H9 (cell line): ENCODE results near the gene TAS2R40. TPM values are rescaled to one million over a fixed set of nuclear protein-coding genes. Genes with fewer than 3 reads are reported as not detected.

ENCODE experiments used
- DNase-seq: peaks from one replicate; pipeline ENCODE4 v3.0.0-alpha.2; 2017
- H2AFZ ChIP-seq: one replicate; pipeline ENCODE4 v1.6.1; 2013; ENCODE audit warnings: mild to moderate bottlenecking, low read length, control low read depth, moderate library complexity
- H2AK5ac ChIP-seq: 2 replicates; pipeline ENCODE4 v1.6.1; 2013; ENCODE audit warnings: low read length, control low read depth, mixed read lengths; ENCODE audit not compliant: insufficient read length
- H2BK120ac ChIP-seq: one replicate; pipeline ENCODE4 v1.6.1; 2013; ENCODE audit warnings: low read depth, mild to moderate bottlenecking, low read length, control low read depth, inconsistent platforms; ENCODE audit not compliant: poor library complexity, severe bottlenecking
- H2BK12ac ChIP-seq: 2 replicates; pipeline ENCODE4 v1.6.1; 2013; ENCODE audit warnings: low read length, control low read depth, mixed read lengths, low read depth; ENCODE audit not compliant: insufficient read length
- H2BK15ac ChIP-seq: 2 replicates; pipeline ENCODE4 v1.6.1; 2013; ENCODE audit warnings: low read depth, low read length, control low read depth
- H2BK20ac ChIP-seq: one replicate; pipeline ENCODE4 v1.6.1; 2013; ENCODE audit warnings: low read depth, mild to moderate bottlenecking, low read length, control low read depth, inconsistent platforms; ENCODE audit not compliant: poor library complexity, severe bottlenecking
- H2BK5ac ChIP-seq: 2 replicates; pipeline ENCODE4 v1.6.1; 2013; ENCODE audit warnings: low read length, control low read depth, mixed read lengths; ENCODE audit not compliant: insufficient read length
- H3K14ac ChIP-seq: 2 replicates; pipeline ENCODE4 v1.6.1; 2013; ENCODE audit warnings: low read length, control low read depth; ENCODE audit not compliant: insufficient read depth
- H3K18ac ChIP-seq: 2 replicates; pipeline ENCODE4 v1.6.1; 2013; ENCODE audit warnings: low read depth, mild to moderate bottlenecking, mixed read lengths, low read length, control low read depth; ENCODE audit not compliant: insufficient read length
- H3K23ac ChIP-seq: 2 replicates; pipeline ENCODE4 v1.6.1; 2013; ENCODE audit warnings: low read length, control low read depth, mixed read lengths, low read depth; ENCODE audit not compliant: insufficient read length
- H3K23me2 ChIP-seq: 2 replicates; pipeline ENCODE4 v1.6.1; 2013; ENCODE audit warnings: low read depth, mild to moderate bottlenecking, mixed read lengths, low read length, control low read depth; ENCODE audit not compliant: insufficient read length, poor library complexity, severe bottlenecking
- H3K27ac ChIP-seq: 2 replicates; pipeline ENCODE4 v1.5.1; 2013; ENCODE audit warnings: low read length, control low read depth, mixed read lengths, low read depth; ENCODE audit not compliant: insufficient read length
- H3K27me3 ChIP-seq: 2 replicates; pipeline ENCODE4 v1.6.1; 2013; ENCODE audit warnings: low read length, control low read depth, inconsistent platforms; ENCODE audit not compliant: insufficient read depth
- H3K4ac ChIP-seq: 2 replicates; pipeline ENCODE4 v1.6.1; 2013; ENCODE audit warnings: low read depth, mild to moderate bottlenecking, control low read depth, inconsistent platforms, low read length, moderate library complexity
- H3K4me1 ChIP-seq: 2 replicates; pipeline ENCODE4 v1.6.1; 2013; ENCODE audit warnings: low read length, control low read depth, inconsistent platforms; ENCODE audit not compliant: insufficient read depth
- H3K4me2 ChIP-seq: 2 replicates; pipeline ENCODE4 v1.6.1; 2013; ENCODE audit warnings: low read length, control low read depth, mixed read lengths; ENCODE audit not compliant: insufficient read length, insufficient read depth
- H3K56ac ChIP-seq: 2 replicates; pipeline ENCODE4 v1.6.1; 2013; ENCODE audit warnings: low read depth, mild to moderate bottlenecking, mixed read lengths, low read length, control low read depth; ENCODE audit not compliant: insufficient read length
- H3K79me1 ChIP-seq: 2 replicates; pipeline ENCODE4 v1.6.1; 2013; ENCODE audit warnings: low read depth, mild to moderate bottlenecking, moderate library complexity, low read length, control low read depth, inconsistent platforms; ENCODE audit not compliant: insufficient read depth, poor library complexity, severe bottlenecking
- H3K79me2 ChIP-seq: 2 replicates; pipeline ENCODE4 v1.6.1; 2013; ENCODE audit warnings: low read length, control low read depth, inconsistent platforms; ENCODE audit not compliant: insufficient read depth
- H3K9ac ChIP-seq: 2 replicates; pipeline ENCODE4 v1.6.1; 2013; ENCODE audit warnings: low read length, control low read depth, mixed read lengths; ENCODE audit not compliant: insufficient read length; ENCODE audit errors: extremely low read depth
- H3K9me3 ChIP-seq: one replicate; pipeline ENCODE4 v1.6.1; 2013; ENCODE audit warnings: low read depth, low read length, inconsistent platforms; ENCODE audit not compliant: control insufficient read depth
- H3T11ph ChIP-seq: one replicate; pipeline ENCODE4 v1.6.1; 2013; ENCODE audit warnings: mild to moderate bottlenecking, low read length, control low read depth, inconsistent platforms
- H4K20me1 ChIP-seq: one replicate; pipeline ENCODE4 v1.6.1; 2013; ENCODE audit not compliant: control insufficient read depth, insufficient read length, insufficient read depth
- H4K5ac ChIP-seq: 2 replicates; pipeline ENCODE4 v1.6.1; 2013; ENCODE audit warnings: low read depth, mild to moderate bottlenecking, mixed read lengths, low read length, control low read depth; ENCODE audit not compliant: insufficient read length
- H4K8ac ChIP-seq: replicated peaks from 2 replicates; pipeline ENCODE4 v1.6.1; 2013; ENCODE audit warnings: low read length, control low read depth, mixed read lengths, low read depth; ENCODE audit not compliant: insufficient read length
- H4K91ac ChIP-seq: 2 replicates; pipeline ENCODE4 v1.6.1; 2013; ENCODE audit warnings: low read depth, mild to moderate bottlenecking, moderate library complexity, mixed read lengths, low read length, control low read depth; ENCODE audit not compliant: insufficient read length
- H3K27ac Mint-ChIP-seq, 3 experiments: 2 replicates in 2 of 3; 3 replicates in 1 of 3; pipeline ENCODE4 v1.8.0; 2020 to 2021; ENCODE audit warnings: mixed read lengths in 3 of 3, mild to moderate bottlenecking in 1 of 3, moderate library complexity in 1 of 3
- H3K27me3 Mint-ChIP-seq: 2 replicates; pipeline ENCODE4 v1.8.0; 2021; ENCODE audit warnings: low read depth, mild to moderate bottlenecking, moderate library complexity, mixed read lengths
- H3K36me3 Mint-ChIP-seq, 3 experiments: 2 replicates in 2 of 3; 3 replicates in 1 of 3; pipeline ENCODE4 v1.8.0; 2020 to 2021; ENCODE audit warnings: low read depth in 3 of 3, mixed read lengths in 3 of 3; ENCODE audit not compliant: insufficient read depth in 1 of 3
- H3K4me1 Mint-ChIP-seq, 2 experiments: 2 replicates each; pipeline ENCODE4 v1.8.0; 2020; ENCODE audit warnings: mixed read lengths in 2 of 2
- H3K4me3 Mint-ChIP-seq, 2 experiments: 2 replicates in 1 of 2; 3 replicates in 1 of 2; pipeline ENCODE4 v1.8.0; 2020 to 2021; ENCODE audit warnings: mild to moderate bottlenecking in 2 of 2, mixed read lengths in 2 of 2, moderate library complexity in 1 of 2
- H3K9me3 Mint-ChIP-seq, 2 experiments: 2 replicates in 1 of 2; 3 replicates in 1 of 2; pipeline ENCODE4 v1.8.0; 2020; ENCODE audit warnings: mild to moderate bottlenecking in 2 of 2, mixed read lengths in 2 of 2, moderate library complexity in 1 of 2
- WGBS: extraction: QIAGEN DNeasy Blood & Tissue Kit; methylation state at CpG from one replicate; pipeline ENCODE4 v1.1.7; 2013; ENCODE audit warnings: missing lambda C conversion rate, low lambda C conversion rate, mixed read lengths; ENCODE audit not compliant: insufficient read length; ENCODE audit errors: extremely low coverage; 5-methylcytosine and 5-hydroxymethylcytosine counted together
- total RNA-seq: library from RNA; stranded (reverse); gene quantifications from 2 replicates; pipeline ENCODE4 v1.2.1, GENCODE V29; 2021
- TF ChIP-seq, protein P1 (sequence below): fragments of 200-600 bp; sonication (generic); conservative IDR thresholded peaks from 3 replicates; pipeline ENCODE4 v1.8.0; 2021; ENCODE audit warnings: antibody characterized with exemption, mild to moderate bottlenecking

Gene TAS2R40
- total RNA-seq, 1 experiment from 2014 or later: not detected

- Histone ChIP-seq H2BK120ac (no peak overlapping the region), H3K56ac (no peak overlapping the region), H4K91ac (no peak overlapping the region), H3K9ac (no peak overlapping the region), H2AFZ (no peak overlapping the region), H2AK5ac (no peak overlapping the region), H4K8ac (no peak overlapping the region), H3T11ph (no peak overlapping the region), H2BK20ac (no peak overlapping the region), H3K23me2 (no peaks in the 10 kb centered on the region), H3K18ac (no peak overlapping the region), H4K5ac (no peak overlapping the region), H3K27ac (no peak overlapping the region), H2BK5ac (no peak overlapping the region), H3K9me3 (no peaks in the 10 kb centered on the region), H2BK12ac (no peak overlapping the region), H3K4me2 (no peak overlapping the region), H2BK15ac (no peak overlapping the region), H4K20me1 (no peaks in the 10 kb centered on the region), H3K4me1 (no peaks in the 10 kb centered on the region), H3K4ac (no peak overlapping the region), H3K14ac (no peak overlapping the region), H3K79me2 (no peaks in the 10 kb centered on the region), H3K79me1 (no peaks in the 10 kb centered on the region), H3K23ac (no peak overlapping the region), H3K27me3 (no peaks in the 10 kb centered on the region)
- TF ChIP-seq, protein P1, sequence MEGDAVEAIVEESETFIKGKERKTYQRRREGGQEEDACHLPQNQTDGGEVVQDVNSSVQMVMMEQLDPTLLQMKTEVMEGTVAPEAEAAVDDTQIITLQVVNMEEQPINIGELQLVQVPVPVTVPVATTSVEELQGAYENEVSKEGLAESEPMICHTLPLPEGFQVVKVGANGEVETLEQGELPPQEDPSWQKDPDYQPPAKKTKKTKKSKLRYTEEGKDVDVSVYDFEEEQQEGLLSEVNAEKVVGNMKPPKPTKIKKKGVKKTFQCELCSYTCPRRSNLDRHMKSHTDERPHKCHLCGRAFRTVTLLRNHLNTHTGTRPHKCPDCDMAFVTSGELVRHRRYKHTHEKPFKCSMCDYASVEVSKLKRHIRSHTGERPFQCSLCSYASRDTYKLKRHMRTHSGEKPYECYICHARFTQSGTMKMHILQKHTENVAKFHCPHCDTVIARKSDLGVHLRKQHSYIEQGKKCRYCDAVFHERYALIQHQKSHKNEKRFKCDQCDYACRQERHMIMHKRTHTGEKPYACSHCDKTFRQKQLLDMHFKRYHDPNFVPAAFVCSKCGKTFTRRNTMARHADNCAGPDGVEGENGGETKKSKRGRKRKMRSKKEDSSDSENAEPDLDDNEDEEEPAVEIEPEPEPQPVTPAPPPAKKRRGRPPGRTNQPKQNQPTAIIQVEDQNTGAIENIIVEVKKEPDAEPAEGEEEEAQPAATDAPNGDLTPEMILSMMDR: no peak
- no CpG with 5 or more reads among the region's 3 CpGs for WGBS
- no peak for DNase-seq
- Mint-ChIP-seq H3K4me3 (no peak overlapping the region), H3K9me3 (peaks cover 15 to 17% of the 10 kb centered on the region in 2 experiments), H3K27ac (no peak overlapping the region), H3K27me3 (peaks cover 8% of the 10 kb centered on the region), H3K36me3 (peaks cover 0 to 7% (median 0%) of the 10 kb centered on the region in 3 experiments; a peak in 4 of 7 replicates), H3K4me1 (peaks cover 3 to 7% of the 10 kb centered on the region in 2 experiments; a peak in 3 of 4 replicates)
Observed at GRCh38 chr7:143236408-143236990, 14.7 kb downstream of the TAS2R40 start.
